Activated naive CD4-positive, alpha-beta T cell treated with anti-CD3 and anti-CD28 coated beads, Interleukin-2, amount 50 U/mL, for 72 hours (primary cell): Measurements from ENCODE around the gene DCXR. TPM values are rescaled to one million over a fixed set of nuclear protein-coding genes. Genes with fewer than 3 reads are reported as not detected.
A peak's percentile ranks its signal among the peaks of the same experiment; 100 is the strongest.
"Not testable (repeated sequence)": the region's sequence is repeated elsewhere in the genome, so short reads cannot be mapped to it uniquely, and the experiment has no call there.

Experiments
- ATAC-seq, 2 donors: fragments of 150-1000 bp; cut with Tn5 transposase; 2 replicates each; pipeline ENCODE4 v1.10.0; 2021; ENCODE audit warnings: mild to moderate bottlenecking in 2 of 2, moderate library complexity in 2 of 2
- DNase-seq, 2 donors: peaks; one replicate each; pipeline ENCODE4 v3.0.0; 2021 to 2022; ENCODE audit warnings: low spot score in 2 of 2
- H3K27ac Mint-ChIP-seq, 2 donors: one replicate each; pipeline ENCODE4 v1.8.0; 2022; ENCODE audit warnings: mild to moderate bottlenecking in 2 of 2, mixed read lengths in 2 of 2
- H3K36me3 Mint-ChIP-seq, 2 donors: one replicate each; pipeline ENCODE4 v1.8.0; 2022; ENCODE audit warnings: mixed read lengths in 2 of 2
- H3K9me3 Mint-ChIP-seq, 2 donors: one replicate each; pipeline ENCODE4 v1.8.0; 2022; ENCODE audit warnings: mixed read lengths in 2 of 2
- total RNA-seq, 2 donors: library from RNA; stranded (reverse); gene quantifications; one replicate each; pipeline ENCODE4 v1.2.3, GENCODE V29; 2022

The DCXR gene
- total RNA-seq, 2 donors from 2014 or later = 85.5 to 128 TPM

GRCh38 chr17:82050152-82050760, 12.8 kb upstream of the DCXR start:
- Mint-ChIP-seq H3K9me3 (no peaks in the 10 kb centered on the region), H3K27ac (peak overlapping the region in 1 of 2 donors; percentile 83), H3K36me3 (no peaks in the 10 kb centered on the region)
- ATAC-seq (no peak), DNase-seq (no peak)

- DNase-seq (no peak), ATAC-seq (no peak)
- Mint-ChIP-seq H3K36me3 (no peaks in the 10 kb centered on the region), H3K9me3 (no peaks in the 10 kb centered on the region), H3K27ac (no peak overlapping the region)
Measured at GRCh38 chr17:82049521-82049971, 12.0 kb upstream of the DCXR start.

- H3K9me3 Mint-ChIP-seq = no peaks in the 10 kb centered on the region
- no peaks in the 10 kb centered on the region for H3K36me3 Mint-ChIP-seq
- DNase-seq (no peak), ATAC-seq (no peak)
- no peak overlapping the region for H3K27ac Mint-ChIP-seq
Measured at GRCh38 chr17:82049106-82049505, 11.6 kb upstream of the DCXR start.

- no peaks in the 10 kb centered on the region for H3K9me3 Mint-ChIP-seq
- peak overlapping the region in 1 of 2 donors; percentile 29 for H3K27ac Mint-ChIP-seq
- no peaks in the 10 kb centered on the region for H3K36me3 Mint-ChIP-seq
- no peak for DNase-seq
- no peak for ATAC-seq
Measured at GRCh38 chr17:82048571-82048971, 11.1 kb upstream of the DCXR start.

GRCh38 chr17:82047914-82048570, 10.5 kb upstream of the DCXR start:
- H3K9me3 Mint-ChIP-seq = no peaks in the 10 kb centered on the region
- no peaks in the 10 kb centered on the region for H3K36me3 Mint-ChIP-seq
- H3K27ac Mint-ChIP-seq = no peak overlapping the region
- no peak for DNase-seq
- no peak for ATAC-seq

GRCh38 chr17:82047379-82047778, 9.9 kb upstream of the DCXR start:
- Mint-ChIP-seq H3K36me3 (no peaks in the 10 kb centered on the region), H3K27ac (no peak overlapping the region), H3K9me3 (no peaks in the 10 kb centered on the region)
- DNase-seq = no peak
- no peak for ATAC-seq

GRCh38 chr17:82046903-82047302, 9.4 kb upstream of the DCXR start:
- Mint-ChIP-seq H3K36me3 (no peaks in the 10 kb centered on the region), H3K9me3 (no peaks in the 10 kb centered on the region), H3K27ac (no peak overlapping the region)
- no peak for ATAC-seq
- DNase-seq = no peak

- Mint-ChIP-seq H3K27ac (no peak overlapping the region), H3K36me3 (no peaks in the 10 kb centered on the region), H3K9me3 (no peaks in the 10 kb centered on the region)
- DNase-seq (no peak), ATAC-seq (no peak)
Measured at GRCh38 chr17:82045936-82046484, 8.5 kb upstream of the DCXR start.

- H3K36me3 Mint-ChIP-seq = no peaks in the 10 kb centered on the region
- H3K27ac Mint-ChIP-seq = no peak overlapping the region
- no peak for DNase-seq
- H3K9me3 Mint-ChIP-seq = no peaks in the 10 kb centered on the region
- ATAC-seq = no peak
Measured at GRCh38 chr17:82043507-82043906, 6.0 kb upstream of the DCXR start.

- no peak for DNase-seq
- ATAC-seq = no peak
- no peak overlapping the region for H3K27ac Mint-ChIP-seq
- H3K9me3 Mint-ChIP-seq = no peaks in the 10 kb centered on the region
- no peaks in the 10 kb centered on the region for H3K36me3 Mint-ChIP-seq
Measured at GRCh38 chr17:82042649-82043048, 5.2 kb upstream of the DCXR start.

- no peak overlapping the region for H3K27ac Mint-ChIP-seq
- DNase-seq = no peak
- no peaks in the 10 kb centered on the region for H3K36me3 Mint-ChIP-seq
- ATAC-seq = no peak
- H3K9me3 Mint-ChIP-seq = no peaks in the 10 kb centered on the region
Measured at GRCh38 chr17:82041144-82041814, 3.8 kb upstream of the DCXR start.

GRCh38 chr17:82039695-82040299, 2.3 kb upstream of the DCXR start:
- Mint-ChIP-seq H3K9me3 (no peaks in the 10 kb centered on the region), H3K27ac (no peak overlapping the region), H3K36me3 (no peaks in the 10 kb centered on the region)
- ATAC-seq (no peak), DNase-seq (no peak)

GRCh38 chr17:82038796-82039409, 1.4 kb upstream of the DCXR start:
- DNase-seq, H3K27ac Mint-ChIP-seq, H3K36me3 Mint-ChIP-seq, H3K9me3 Mint-ChIP-seq, ATAC-seq: not testable (repeated sequence)

GRCh38 chr17:82037889-82038195, 345 bp upstream of the DCXR start:
- DNase-seq = no peak
- no peaks in the 10 kb centered on the region for H3K36me3 Mint-ChIP-seq
- H3K9me3 Mint-ChIP-seq = no peaks in the 10 kb centered on the region
- H3K27ac Mint-ChIP-seq = peak overlapping the region in 1 of 2 donors; percentile 71
- no peak for ATAC-seq

GRCh38 chr17:82036634-82037091, 834 bp downstream of the DCXR start:
- Mint-ChIP-seq H3K36me3 (no peaks in the 10 kb centered on the region), H3K9me3 (no peaks in the 10 kb centered on the region), H3K27ac (peak overlapping the region in 1 of 2 donors; percentile 50)
- ATAC-seq (no peak), DNase-seq (no peak)

GRCh38 chr17:82035956-82036633, 1.4 kb downstream of the DCXR start:
- Mint-ChIP-seq H3K36me3 (no peaks in the 10 kb centered on the region), H3K27ac (no peak overlapping the region), H3K9me3 (no peaks in the 10 kb centered on the region)
- ATAC-seq (no peak), DNase-seq (no peak)
